ENCODE results near the gene MBL2. TPM values are rescaled to one million over a fixed set of nuclear protein-coding genes. Genes with fewer than 3 reads are reported as not detected.

MBL2 gene
- total RNA-seq, 1 donor from 2014 or later = not detected

DNA sequence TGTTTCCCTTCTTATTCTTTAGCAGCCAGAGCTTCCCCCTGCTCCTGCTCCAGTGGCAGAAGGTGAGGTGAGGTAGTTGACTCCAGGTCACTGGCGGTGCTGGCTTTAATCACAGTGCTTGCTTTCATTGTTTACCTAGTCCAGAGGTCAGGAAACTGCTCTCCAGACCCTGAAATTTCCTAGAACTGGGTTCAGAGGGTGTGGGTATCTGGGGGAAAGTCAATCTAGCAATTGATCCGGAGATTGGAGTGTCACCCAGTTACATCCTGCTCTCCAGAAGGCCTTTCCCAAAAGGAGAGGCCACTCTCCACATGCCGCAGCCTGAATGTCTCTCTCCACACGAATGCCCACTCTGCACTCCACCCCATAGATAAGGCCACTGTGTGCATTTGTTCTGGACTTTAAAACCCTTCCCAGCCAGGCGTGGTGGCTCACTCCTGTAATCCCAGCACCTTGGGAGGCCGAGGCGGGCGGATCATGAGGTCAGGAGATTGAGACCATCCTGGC is 2.1 kb upstream of the MBL2 start:
- H3K9ac ChIP-seq (ENCODE audit: low read depth in 1 of 3, low read length in 3 of 3) = no peak overlapping the region
- no peaks in the 10 kb centered on the region for H3K9me3 ChIP-seq (ENCODE audit: control insufficient read depth in 3 of 3, low read length in 3 of 3)
- H3K4me1 ChIP-seq (ENCODE audit: control insufficient read depth in 3 of 3, insufficient read depth in 3 of 3, low read length in 3 of 3) = no peaks in the 10 kb centered on the region
- peaks cover 0 to 12% (median 10%) of the 10 kb centered on the region in 3 donors for H3K27me3 ChIP-seq (ENCODE audit: control insufficient read depth in 3 of 3, insufficient read depth in 3 of 3, low read length in 3 of 3)
- H3K36me3 ChIP-seq (ENCODE audit: control insufficient read depth in 3 of 3, insufficient read depth in 3 of 3, low read length in 3 of 3) = no peaks in the 10 kb centered on the region
- H3K27ac ChIP-seq (ENCODE audit: low read depth, low read length) = no peak overlapping the region
- H3K4me3 ChIP-seq (ENCODE audit: low read length in 3 of 3) = no peak overlapping the region

DNA sequence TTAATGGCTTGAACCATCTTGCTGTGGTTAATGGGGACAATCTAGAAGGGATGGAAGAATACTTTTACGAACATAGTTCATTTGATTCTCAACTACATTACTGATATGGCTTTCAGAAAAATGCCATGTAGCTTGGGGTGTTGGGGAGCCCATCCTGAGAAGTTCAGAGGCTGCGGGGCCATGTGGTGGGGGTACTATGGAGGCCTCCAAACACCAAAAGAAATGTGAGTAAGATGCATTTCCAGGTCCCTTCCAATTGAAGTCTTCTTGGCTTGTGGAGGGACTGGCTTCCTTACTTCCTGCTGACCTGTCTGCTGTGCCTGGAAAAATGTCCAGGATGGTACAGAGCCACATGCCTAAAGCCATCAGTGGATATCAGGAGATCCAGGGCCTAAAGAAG is 1.6 kb upstream of the MBL2 start:
- no peaks in the 10 kb centered on the region for H3K4me1 ChIP-seq (ENCODE audit: control insufficient read depth in 3 of 3, insufficient read depth in 3 of 3, low read length in 3 of 3)
- H3K27ac ChIP-seq (ENCODE audit: low read depth, low read length) = no peak overlapping the region
- no peaks in the 10 kb centered on the region for H3K9me3 ChIP-seq (ENCODE audit: control insufficient read depth in 3 of 3, low read length in 3 of 3)
- H3K36me3 ChIP-seq (ENCODE audit: control insufficient read depth in 3 of 3, insufficient read depth in 3 of 3, low read length in 3 of 3) = no peaks in the 10 kb centered on the region
- H3K9ac ChIP-seq (ENCODE audit: low read depth in 1 of 3, low read length in 3 of 3) = no peak overlapping the region
- peaks cover 0 to 12% (median 7%) of the 10 kb centered on the region in 3 donors for H3K27me3 ChIP-seq (ENCODE audit: control insufficient read depth in 3 of 3, insufficient read depth in 3 of 3, low read length in 3 of 3)
- no peak overlapping the region for H3K4me3 ChIP-seq (ENCODE audit: low read length in 3 of 3)

DNA sequence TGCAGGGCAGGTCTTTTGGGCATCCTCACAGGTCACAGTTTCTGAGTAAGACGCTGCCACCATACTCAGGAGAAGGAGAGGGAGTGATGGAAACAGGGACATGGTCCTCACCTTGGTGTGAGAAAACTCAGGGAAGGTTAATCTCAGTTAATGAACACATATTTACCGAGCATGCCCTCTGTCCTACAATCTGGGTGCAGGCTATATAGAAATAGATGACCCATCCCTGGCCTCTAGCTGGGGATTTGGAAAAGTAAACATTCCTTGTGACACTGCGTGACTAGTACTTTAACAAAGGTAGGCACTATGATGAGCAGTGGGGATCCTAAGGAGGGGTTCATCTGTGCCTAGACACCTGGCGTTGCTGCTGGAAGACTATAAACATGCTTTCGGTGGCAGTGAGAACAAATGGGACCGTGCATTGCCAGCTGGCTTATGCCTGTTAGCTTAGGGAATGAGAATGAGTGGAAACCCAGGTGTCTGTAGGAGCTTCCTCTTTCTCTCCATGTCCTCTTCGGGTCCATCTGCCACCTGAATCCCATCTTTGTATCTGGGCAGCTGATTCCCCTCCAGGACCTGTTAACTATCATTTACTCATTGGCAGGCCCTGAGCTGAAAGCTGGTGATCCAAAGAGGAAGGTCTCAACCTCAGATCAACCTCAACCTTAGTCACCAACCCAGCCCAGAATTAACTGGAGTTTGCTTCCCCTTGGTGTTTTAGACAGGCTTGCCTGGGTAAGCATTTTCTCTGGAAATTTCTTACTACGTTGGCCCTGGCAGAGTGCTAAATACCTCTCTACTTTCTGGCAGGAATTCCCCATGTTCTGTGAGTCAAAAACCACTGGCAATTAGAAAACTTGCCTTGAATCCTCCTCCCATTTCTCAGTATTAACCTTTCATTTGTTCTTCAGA is 794 bp downstream of the MBL2 start:
- Histone ChIP-seq H3K9ac (ENCODE audit: low read depth in 1 of 3, low read length in 3 of 3) (no peak overlapping the region), H3K4me1 (ENCODE audit: control insufficient read depth in 3 of 3, insufficient read depth in 3 of 3, low read length in 3 of 3) (no peaks in the 10 kb centered on the region), H3K9me3 (ENCODE audit: control insufficient read depth in 3 of 3, low read length in 3 of 3) (no peaks in the 10 kb centered on the region), H3K27me3 (ENCODE audit: control insufficient read depth in 3 of 3, insufficient read depth in 3 of 3, low read length in 3 of 3) (no peaks in the 10 kb centered on the region), H3K27ac (ENCODE audit: low read depth, low read length) (no peak overlapping the region), H3K4me3 (ENCODE audit: low read length in 3 of 3) (no peak overlapping the region), H3K36me3 (ENCODE audit: control insufficient read depth in 3 of 3, insufficient read depth in 3 of 3, low read length in 3 of 3) (no peaks in the 10 kb centered on the region)

DNA sequence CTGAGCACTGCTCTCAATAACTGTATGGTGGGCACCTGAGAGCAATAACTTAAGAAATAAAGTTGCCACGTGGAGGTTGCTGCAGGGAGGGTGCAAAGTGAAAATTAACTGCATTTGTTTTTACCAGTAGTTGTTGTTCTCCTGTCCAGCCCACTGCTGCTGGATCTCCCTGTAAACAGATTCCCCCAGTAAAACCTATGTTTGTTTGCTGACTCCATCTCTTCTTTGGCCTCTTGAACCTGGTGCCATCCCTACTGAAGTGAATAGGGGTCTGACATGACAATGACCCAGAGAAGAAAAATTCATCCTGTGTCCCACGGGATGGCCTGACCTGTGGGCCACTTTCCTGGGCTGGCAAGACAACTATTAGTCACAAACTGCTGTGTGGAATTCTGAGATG is 1.7 kb downstream of the MBL2 start:
- Histone ChIP-seq H3K36me3 (ENCODE audit: control insufficient read depth in 3 of 3, insufficient read depth in 3 of 3, low read length in 3 of 3) (no peaks in the 10 kb centered on the region), H3K27me3 (ENCODE audit: control insufficient read depth in 3 of 3, insufficient read depth in 3 of 3, low read length in 3 of 3) (no peaks in the 10 kb centered on the region), H3K9me3 (ENCODE audit: control insufficient read depth in 3 of 3, low read length in 3 of 3) (no peaks in the 10 kb centered on the region), H3K27ac (ENCODE audit: low read depth, low read length) (no peak overlapping the region), H3K4me3 (ENCODE audit: low read length in 3 of 3) (no peak overlapping the region), H3K9ac (ENCODE audit: low read depth in 1 of 3, low read length in 3 of 3) (no peak overlapping the region), H3K4me1 (ENCODE audit: control insufficient read depth in 3 of 3, insufficient read depth in 3 of 3, low read length in 3 of 3) (no peaks in the 10 kb centered on the region)

DNA sequence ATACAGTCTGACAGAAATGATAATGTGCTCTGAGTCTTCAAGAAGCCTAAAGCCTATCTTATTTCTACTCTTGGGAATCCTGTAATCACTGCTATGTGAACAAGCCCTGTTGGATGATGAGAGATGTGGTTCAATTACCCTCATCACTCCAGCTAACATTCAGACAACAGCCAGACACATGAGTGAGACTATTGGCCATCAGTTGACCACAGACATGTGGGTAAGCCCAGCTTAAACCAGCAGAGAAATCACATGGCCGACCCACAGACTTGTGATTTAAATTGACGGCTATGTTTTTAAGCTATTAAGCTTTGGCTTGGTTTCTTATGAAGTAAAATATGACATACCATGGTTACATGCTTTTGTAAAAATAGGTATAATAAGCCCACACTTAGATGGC is 2.6 kb downstream of the MBL2 start:
- H3K36me3 ChIP-seq (ENCODE audit: control insufficient read depth in 3 of 3, insufficient read depth in 3 of 3, low read length in 3 of 3) = no peaks in the 10 kb centered on the region
- H3K4me1 ChIP-seq (ENCODE audit: control insufficient read depth in 3 of 3, insufficient read depth in 3 of 3, low read length in 3 of 3) = no peaks in the 10 kb centered on the region

DNA sequence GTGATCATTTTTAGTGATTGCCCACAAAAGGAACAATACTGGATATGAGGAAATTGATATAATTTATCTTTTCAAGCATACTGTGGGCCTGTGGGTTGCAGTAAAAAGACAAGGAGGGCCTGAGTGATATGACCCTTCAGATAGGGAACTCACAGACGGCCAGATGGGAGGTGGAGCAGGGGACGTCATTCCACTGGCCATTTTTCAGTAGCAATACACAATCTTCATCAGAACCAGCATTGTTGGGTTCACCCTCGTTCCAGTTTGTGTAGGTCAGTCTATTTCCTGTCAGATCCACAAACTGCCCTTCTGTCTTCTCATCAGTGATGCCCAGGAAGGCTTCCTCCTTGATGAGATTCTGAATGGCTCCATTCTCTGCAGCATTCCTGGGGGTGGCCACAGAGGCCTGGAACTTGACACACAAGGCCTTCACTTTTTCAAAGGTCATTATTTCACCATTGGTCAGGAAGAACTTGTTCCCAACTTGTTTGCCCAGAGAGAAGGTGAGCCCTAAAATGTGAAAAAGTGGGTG is 4.5 kb downstream of the MBL2 start:
- Histone ChIP-seq H3K9ac (ENCODE audit: low read depth in 1 of 3, low read length in 3 of 3) (no peak overlapping the region), H3K27me3 (ENCODE audit: control insufficient read depth in 3 of 3, insufficient read depth in 3 of 3, low read length in 3 of 3) (no peaks in the 10 kb centered on the region), H3K27ac (ENCODE audit: low read depth, low read length) (no peak overlapping the region), H3K36me3 (ENCODE audit: control insufficient read depth in 3 of 3, insufficient read depth in 3 of 3, low read length in 3 of 3) (no peaks in the 10 kb centered on the region), H3K4me3 (ENCODE audit: low read length in 3 of 3) (no peak overlapping the region), H3K4me1 (ENCODE audit: control insufficient read depth in 3 of 3, insufficient read depth in 3 of 3, low read length in 3 of 3) (no peaks in the 10 kb centered on the region), H3K9me3 (ENCODE audit: control insufficient read depth in 3 of 3, low read length in 3 of 3) (no peaks in the 10 kb centered on the region)

More for the DNA sequence above, 2.6 kb downstream of the MBL2 start:
- no peak overlapping the region for H3K9ac ChIP-seq (ENCODE audit: low read depth in 1 of 3, low read length in 3 of 3)
- no peaks in the 10 kb centered on the region for H3K9me3 ChIP-seq (ENCODE audit: control insufficient read depth in 3 of 3, low read length in 3 of 3)
- H3K27ac ChIP-seq (ENCODE audit: low read depth, low read length) = no peak overlapping the region
- no peaks in the 10 kb centered on the region for H3K27me3 ChIP-seq (ENCODE audit: control insufficient read depth in 3 of 3, insufficient read depth in 3 of 3, low read length in 3 of 3)
- no peak overlapping the region for H3K4me3 ChIP-seq (ENCODE audit: low read length in 3 of 3)

DNA sequence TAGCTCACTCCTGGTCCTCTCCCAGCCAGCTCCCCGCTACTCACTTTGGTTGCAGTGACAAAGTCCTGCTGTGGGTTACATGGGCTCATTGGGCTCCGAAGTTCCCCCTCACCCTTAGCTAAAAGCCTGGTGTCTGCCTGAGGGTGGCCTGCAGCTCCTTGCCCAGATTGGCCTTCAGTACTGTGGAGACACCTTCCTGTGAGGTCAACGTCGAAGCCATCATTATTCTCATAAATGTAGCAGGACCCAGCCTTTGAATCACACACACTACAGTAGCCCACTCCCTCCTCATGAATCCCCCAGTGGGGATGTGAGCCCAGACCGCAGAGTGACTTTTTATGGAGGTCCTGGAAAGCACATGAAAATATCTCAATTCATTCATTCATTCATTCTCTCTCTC is 10.5 kb downstream of the MBL2 start:
- H3K4me3 ChIP-seq (ENCODE audit: low read length in 3 of 3) = no peak overlapping the region
- no peaks in the 10 kb centered on the region for H3K27me3 ChIP-seq (ENCODE audit: control insufficient read depth in 3 of 3, insufficient read depth in 3 of 3, low read length in 3 of 3)
- no peaks in the 10 kb centered on the region for H3K4me1 ChIP-seq (ENCODE audit: control insufficient read depth in 3 of 3, insufficient read depth in 3 of 3, low read length in 3 of 3)
- no peak overlapping the region for H3K27ac ChIP-seq (ENCODE audit: low read depth, low read length)
- H3K9ac ChIP-seq (ENCODE audit: low read depth in 1 of 3, low read length in 3 of 3) = no peak overlapping the region
- H3K9me3 ChIP-seq (ENCODE audit: control insufficient read depth in 3 of 3, low read length in 3 of 3) = no peaks in the 10 kb centered on the region
- H3K36me3 ChIP-seq (ENCODE audit: control insufficient read depth in 3 of 3, insufficient read depth in 3 of 3, low read length in 3 of 3) = no peaks in the 10 kb centered on the region

DNA sequence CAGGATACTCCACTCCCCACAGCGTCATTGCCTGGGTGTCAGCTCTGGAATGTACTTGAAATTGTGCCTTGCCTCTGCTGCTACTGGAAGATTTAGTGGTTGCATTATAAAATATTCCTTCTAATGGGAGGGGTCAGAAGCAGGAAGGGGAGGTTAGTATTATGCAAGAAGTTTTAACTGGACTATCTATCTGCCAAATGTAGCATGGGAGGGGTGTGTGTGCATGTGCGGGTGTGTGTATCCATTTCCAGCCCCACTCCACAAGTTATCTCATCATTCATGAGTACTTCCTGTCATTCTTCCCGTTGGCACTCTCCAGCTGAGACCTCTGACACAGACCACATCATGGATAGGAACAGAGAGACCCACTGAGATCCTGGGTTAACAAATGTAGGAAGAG is 13.4 kb downstream of the MBL2 start:
- Histone ChIP-seq H3K36me3 (ENCODE audit: control insufficient read depth in 3 of 3, insufficient read depth in 3 of 3, low read length in 3 of 3) (no peaks in the 10 kb centered on the region), H3K4me1 (ENCODE audit: control insufficient read depth in 3 of 3, insufficient read depth in 3 of 3, low read length in 3 of 3) (no peaks in the 10 kb centered on the region), H3K4me3 (ENCODE audit: low read length in 3 of 3) (no peak overlapping the region), H3K27ac (ENCODE audit: low read depth, low read length) (no peak overlapping the region), H3K9ac (ENCODE audit: low read depth in 1 of 3, low read length in 3 of 3) (no peak overlapping the region), H3K27me3 (ENCODE audit: control insufficient read depth in 3 of 3, insufficient read depth in 3 of 3, low read length in 3 of 3) (no peaks in the 10 kb centered on the region), H3K9me3 (ENCODE audit: control insufficient read depth in 3 of 3, low read length in 3 of 3) (no peaks in the 10 kb centered on the region)

DNA sequence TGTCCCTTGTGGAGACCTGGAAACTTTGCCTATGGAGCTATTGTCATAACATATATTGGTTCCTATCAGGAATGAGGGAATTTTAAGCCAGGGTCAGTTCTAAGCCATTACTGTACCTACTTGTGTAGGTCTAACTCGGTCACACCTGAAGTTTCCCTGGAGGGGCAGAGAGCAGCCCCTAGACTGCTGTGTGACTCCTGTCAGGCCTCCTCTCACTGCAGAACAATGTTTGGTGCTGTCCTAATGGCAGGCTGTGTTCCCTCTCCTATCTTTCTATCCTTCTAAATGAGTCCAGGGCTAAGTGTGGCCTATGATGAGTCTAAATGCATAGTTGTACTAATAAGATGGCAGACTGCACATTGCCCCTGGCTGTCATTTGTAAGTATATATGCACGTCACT is 14.2 kb downstream of the MBL2 start:
- Histone ChIP-seq H3K27me3 (ENCODE audit: control insufficient read depth in 3 of 3, insufficient read depth in 3 of 3, low read length in 3 of 3) (no peaks in the 10 kb centered on the region), H3K9me3 (ENCODE audit: control insufficient read depth in 3 of 3, low read length in 3 of 3) (no peaks in the 10 kb centered on the region), H3K4me1 (ENCODE audit: control insufficient read depth in 3 of 3, insufficient read depth in 3 of 3, low read length in 3 of 3) (no peaks in the 10 kb centered on the region), H3K36me3 (ENCODE audit: control insufficient read depth in 3 of 3, insufficient read depth in 3 of 3, low read length in 3 of 3) (no peaks in the 10 kb centered on the region), H3K4me3 (ENCODE audit: low read length in 3 of 3) (no peak overlapping the region), H3K9ac (ENCODE audit: low read depth in 1 of 3, low read length in 3 of 3) (no peak overlapping the region), H3K27ac (ENCODE audit: low read depth, low read length) (no peak overlapping the region)

DNA sequence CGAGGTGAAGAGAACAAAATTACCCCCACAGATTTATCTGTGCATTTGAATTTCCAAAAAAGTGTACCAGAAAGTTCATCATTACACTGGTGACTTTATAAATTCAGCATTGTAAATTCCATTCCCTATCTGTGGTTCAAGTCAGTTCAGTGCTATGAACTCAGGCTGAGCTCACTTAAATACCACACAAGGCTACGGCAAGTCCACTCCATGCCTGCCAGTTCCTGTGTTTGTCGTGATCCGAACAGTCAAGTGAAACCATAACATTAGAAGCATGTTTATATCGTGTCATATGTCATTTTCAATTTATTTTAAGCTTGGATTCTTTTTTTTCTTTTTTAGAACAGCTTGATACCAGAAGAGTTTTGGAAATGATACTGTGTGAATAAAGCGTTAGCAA is 14.8 kb downstream of the MBL2 start:
- Histone ChIP-seq H3K27me3 (ENCODE audit: control insufficient read depth in 3 of 3, insufficient read depth in 3 of 3, low read length in 3 of 3) (no peaks in the 10 kb centered on the region), H3K36me3 (ENCODE audit: control insufficient read depth in 3 of 3, insufficient read depth in 3 of 3, low read length in 3 of 3) (no peaks in the 10 kb centered on the region), H3K4me3 (ENCODE audit: low read length in 3 of 3) (no peak overlapping the region), H3K9ac (ENCODE audit: low read depth in 1 of 3, low read length in 3 of 3) (no peak overlapping the region), H3K9me3 (ENCODE audit: control insufficient read depth in 3 of 3, low read length in 3 of 3) (no peaks in the 10 kb centered on the region), H3K27ac (ENCODE audit: low read depth, low read length) (no peak overlapping the region), H3K4me1 (ENCODE audit: control insufficient read depth in 3 of 3, insufficient read depth in 3 of 3, low read length in 3 of 3) (no peaks in the 10 kb centered on the region)

All from skeletal muscle tissue (tissue), 4 donors.